SW480 (cell line): ENCODE measurements around the gene SHC3.

Experiments used
- DNase-seq: peaks from one replicate; pipeline ENCODE4 v3.0.0-alpha.2; 2016; ENCODE audit warnings: low spot score

SHC3 gene

DNA sequence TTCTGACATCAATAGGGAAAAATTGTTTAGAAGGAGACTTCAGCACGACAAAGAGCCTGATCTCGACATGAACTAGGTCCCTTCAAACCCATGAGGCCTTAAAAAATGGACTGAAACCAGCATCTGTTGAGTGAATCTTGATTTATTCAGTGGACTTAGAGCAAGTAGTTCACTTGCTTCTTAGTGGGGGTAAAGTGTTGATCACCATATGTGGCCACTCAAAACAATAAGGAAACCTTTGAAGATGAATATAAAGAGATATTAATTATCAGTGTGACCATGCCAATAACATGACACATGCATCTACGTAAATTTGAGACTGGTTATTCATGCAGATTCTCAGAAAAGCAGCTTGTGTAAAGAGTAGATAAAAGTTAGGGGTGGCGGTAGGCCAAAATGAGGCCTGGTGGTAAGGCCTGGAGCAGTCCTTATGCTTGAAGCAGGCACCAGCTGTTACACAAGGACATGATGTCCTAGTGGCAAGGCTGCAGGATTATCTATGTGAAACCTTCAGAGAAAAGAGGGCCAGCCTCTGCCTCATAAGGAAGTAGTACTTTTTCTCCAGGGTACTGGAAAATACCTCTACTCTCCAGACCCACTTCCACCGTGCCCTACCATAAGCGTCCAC lies 126.0 kb downstream of the SHC3 start:
- no peak for DNase-seq

DNA sequence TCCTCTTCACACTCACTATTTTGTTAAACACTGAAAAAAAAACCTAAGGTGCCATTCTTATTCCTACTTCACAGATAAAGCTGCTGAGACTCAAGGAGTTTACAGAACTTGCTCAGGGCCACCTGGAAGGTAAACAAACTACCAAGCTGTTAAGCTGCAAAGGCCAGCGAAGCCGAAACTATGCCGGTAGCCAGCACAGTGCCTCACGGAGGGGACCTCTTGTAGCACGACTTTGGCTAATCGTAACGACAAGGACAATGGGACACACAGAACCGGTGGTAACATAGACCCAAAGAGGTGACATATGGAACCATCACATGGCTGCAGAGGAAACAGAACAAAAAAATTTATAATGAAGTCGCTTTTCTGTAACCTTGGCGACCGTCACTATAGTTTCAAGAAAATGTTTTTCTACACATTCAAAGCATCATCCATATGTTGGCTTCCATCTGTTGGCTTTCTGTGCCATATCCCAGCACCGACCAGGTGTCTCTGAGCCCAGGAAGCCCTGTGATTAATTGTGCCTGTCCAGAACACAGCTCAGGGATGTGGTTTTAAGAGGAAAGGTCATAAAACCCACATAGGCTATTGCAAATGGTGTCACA lies 127.1 kb downstream of the SHC3 start:
- no peak for DNase-seq

DNA sequence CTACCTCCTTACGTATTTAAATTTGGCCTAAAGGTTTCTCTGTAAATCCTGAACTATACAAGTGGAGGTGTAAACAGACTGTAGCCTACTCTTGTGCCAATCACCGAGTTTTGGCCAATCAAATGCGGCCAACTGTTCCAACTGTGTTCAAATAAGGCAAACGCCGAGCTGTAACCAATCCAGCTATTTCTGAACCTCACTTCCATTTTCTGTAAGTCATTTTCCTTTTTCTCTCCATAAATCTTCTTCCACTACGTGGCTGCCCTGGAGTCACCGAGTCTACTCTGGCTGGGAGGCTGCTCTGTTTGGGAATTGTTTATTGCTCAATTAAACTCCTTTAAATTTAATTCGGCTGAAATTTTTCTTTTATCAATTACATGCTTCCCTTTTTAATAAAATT lies 129.0 kb downstream of the SHC3 start:
- no peak for DNase-seq

DNA sequence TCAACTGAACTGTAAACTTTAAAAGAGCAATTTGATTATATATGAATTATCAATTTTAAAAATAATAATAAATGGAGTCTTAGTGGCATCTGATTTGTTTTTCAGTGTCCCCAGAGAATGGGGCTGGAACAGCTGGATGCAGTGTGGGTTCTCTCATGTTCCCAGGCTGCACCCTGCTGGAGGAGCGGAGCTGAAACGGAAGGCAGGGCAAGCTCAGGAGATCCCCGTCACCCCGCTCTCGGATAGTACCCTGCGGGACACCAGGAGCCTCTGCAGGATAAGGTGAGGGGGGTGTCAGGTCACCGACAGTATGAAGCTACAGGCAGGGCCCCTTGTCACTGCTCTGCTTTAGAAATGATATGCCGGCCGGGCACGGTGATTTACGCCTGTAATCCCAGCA lies 130.0 kb downstream of the SHC3 start:
- DNase-seq, result no peak

DNA sequence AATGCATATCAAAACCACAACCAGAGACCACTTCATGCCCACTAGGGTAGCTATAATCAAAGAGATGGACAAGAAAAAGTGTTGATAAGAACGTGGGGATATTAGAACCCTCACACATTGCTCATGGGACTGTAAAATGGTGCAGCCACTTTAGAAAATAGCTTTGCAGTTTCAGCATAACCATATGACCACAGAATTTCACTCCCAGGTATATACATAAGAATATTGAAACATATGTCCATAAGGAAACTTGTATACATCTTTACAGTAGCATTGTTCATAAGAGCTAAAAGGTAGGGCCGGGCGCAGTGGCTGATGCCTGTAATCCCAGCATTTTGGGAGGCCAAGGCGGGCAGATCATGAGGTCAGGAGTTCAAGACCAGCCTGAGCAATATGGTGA lies 131.0 kb downstream of the SHC3 start:
- no peak for DNase-seq

DNA sequence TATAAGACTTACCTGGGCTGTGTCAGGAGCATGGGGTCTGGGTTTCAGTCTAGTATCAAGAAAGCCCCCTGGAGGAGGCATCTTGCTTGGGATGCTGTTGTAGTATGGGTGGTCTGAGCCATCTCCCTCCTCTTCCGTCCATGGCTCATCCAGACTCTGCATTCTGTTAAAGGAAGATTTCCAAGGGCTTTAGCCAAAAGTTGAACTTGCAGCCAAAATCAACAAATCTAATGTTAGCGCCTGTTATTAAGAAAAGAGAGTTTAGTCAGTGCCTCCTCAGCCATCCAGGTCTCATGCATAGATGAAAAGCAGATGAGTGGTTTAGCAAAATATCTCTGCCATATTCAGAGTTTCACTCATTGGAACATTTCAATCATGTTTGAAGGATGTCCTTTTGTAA lies 131.8 kb downstream of the SHC3 start:
- DNase-seq, result no peak

DNA sequence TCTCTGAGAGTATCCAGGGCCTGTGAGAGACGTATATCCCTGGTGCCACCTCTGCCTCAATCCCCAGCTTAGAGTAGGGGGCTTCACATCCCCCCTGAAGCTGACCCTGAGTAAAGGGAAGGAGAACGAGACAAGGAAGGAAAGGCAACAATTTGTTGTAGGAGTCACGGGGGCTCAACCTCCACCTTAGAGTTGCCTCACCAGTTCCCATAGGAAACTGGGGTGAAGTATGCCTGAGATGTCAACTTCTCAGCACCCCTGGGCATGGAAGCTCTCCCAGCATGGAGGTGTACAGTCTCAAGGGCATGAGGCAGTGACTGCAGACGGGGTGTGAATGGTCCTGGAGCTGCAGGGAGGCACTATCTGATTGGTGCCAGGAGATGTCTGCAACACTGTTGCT lies 133.7 kb downstream of the SHC3 start:
- DNase-seq, result no peak

DNA sequence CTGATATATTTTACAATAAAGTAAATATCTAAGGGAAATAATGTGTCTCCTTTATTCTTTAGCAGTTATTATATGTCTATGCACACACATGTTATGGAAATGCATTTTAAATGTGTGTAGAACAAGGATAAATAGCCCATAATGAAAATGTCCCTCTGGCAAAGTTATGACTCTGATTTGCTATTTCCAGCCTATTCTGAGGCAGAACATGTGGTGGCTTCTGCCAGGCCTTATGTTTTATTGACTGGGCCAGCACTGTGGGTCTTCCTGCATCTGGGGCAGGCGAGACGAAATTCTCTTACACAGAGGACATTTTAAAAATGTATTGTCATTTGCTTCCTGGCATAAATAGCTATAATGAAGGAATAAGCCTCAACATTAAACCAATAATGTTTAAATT lies 134.5 kb downstream of the SHC3 start:
- DNase-seq, result no peak

DNA sequence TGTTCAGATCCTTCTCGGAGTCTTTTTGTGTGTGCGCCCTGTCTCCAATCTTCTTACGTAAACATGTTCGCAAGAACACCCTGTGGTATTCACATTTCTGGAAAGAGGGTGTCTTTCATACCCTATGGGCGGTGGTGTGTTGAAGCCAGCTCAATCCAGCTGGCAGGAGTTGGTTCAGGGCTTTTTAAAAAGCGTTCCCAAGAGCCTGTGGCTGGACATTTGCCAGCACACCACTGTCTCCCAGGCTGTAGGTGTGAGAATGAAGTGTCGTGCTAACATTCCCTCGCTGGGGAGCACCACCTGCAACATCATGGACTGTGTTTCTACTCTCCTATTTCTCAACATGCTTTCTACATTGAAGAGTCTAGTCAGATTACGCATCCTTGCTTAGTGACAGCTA lies 135.6 kb downstream of the SHC3 start:
- no peak for DNase-seq

DNA sequence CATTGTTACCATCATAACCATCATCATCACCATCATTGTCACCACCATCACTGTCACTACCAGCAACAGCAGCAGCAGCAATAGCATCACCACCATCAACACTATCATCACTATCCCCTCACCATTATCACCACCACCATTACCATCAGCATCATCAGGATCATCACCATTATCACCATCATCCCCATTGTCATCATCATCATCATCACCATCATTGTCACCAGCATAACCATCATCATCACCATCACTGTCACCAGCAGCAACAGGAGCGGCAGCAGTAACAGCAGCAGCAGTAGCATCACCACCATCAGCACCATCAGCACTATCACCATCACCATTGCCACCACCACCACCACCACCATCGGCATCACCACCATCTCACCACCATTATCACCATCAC lies 139.0 kb downstream of the SHC3 start:
- DNase-seq, result no peak

DNA sequence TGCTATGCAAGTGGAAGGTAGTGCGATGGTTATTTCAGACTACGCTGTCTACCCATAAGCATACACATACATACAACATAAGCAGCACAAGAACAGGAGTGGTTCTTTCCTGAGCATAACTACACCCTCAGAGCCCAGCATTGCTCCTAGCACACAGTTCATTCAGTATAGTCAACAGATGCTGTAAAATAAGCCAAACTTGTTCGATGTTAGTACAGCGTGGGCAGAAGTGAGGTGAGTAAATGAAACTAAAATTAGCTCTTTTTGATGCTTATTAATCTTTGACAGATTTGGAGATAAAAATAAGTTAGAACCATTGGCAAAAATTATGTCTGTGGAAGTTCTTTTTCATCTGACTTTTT lies 139.5 kb downstream of the SHC3 start:
- DNase-seq, result no peak

DNA sequence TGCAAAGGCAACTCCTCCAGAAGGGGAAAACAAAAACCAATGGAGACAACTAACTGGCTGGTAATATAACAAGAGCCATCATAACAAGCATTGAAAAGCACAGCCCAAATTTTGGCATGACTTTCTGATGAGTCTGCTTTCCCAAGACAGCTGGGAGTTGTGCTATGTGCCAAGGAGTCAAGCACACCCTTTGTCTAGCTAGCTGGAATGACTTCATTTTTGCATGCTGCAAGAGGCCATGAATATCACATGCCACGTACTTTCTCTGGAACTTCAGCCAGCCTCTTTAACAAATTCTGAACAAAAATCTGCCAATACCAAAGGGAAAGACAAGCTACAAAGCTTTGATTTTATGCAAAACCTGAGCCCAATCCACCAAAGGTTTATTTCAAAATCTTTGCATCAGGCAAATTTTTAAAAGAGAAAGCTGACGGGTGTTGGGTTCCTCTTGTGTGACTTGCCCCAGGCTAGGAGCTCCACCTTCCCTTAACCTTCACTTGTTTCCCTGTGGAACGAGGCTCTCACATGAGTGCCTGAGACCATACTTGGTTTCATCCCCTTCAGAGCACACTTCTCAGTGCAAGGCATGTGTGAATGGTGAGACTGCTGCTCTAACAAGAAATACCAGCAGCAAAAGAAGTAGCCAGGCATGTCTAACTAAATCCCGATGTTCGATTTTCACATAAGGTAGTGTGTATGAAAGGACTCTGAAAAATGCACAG lies 140.1 kb downstream of the SHC3 start:
- no peak for DNase-seq

DNA sequence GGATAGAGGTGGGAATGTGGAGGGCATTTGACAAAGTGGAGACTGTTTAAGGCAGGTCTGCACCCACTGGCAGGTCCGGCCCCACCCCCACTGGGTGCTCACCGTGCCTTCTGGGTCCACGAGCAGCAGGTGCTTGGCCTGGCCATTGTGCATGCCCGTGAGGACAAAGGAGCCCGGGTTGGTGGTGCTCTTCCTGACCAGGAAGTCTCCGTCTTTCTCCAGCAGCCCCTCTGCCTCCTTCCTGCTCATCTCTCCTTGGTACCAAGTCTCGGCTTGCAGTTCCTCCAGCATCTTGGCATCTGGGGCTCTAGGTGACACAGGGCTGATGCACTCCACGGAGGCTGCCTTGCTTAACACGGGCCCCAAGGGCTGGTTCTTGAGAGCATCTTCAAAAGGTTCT lies 140.7 kb downstream of the SHC3 start:
- no peak for DNase-seq

DNA sequence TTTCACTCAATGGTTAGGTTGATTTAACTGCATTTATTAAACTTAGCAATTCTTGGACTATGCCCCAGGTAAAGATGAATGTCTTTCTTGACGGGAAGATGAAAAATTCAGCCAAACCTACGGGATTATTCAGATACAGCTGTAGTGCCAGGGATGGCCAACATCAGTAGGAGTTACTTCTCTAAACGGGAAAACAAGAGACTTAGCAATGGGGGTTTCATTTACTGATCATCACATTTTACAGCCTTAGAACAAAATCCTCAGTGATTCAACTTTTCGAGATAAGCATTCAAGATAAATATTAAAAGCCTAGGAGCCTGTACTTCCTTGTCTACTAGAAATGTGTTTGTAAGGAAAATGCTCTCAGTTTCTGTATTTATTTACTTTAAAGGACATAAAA lies 141.3 kb downstream of the SHC3 start:
- no peak for DNase-seq

DNA sequence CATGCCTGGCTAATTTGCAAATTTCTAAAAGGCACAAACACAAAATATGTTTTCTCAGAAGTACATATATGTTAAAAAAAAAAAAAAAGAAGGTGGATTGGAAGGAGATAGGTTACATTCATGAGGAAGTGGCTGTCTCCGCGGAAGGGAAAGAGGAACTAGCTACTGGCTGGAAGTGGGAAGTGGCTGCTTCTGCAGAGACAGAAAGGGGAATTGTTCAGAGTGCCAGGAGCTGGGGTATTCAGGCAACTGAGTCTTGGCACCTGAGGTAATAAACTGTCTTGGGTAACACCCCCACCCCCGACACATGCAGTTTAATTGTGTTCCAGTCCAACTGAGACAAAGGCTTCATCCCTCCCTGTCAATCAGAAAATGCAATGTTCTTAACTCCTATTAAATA lies 141.7 kb downstream of the SHC3 start:
- DNase-seq, result no peak

DNA sequence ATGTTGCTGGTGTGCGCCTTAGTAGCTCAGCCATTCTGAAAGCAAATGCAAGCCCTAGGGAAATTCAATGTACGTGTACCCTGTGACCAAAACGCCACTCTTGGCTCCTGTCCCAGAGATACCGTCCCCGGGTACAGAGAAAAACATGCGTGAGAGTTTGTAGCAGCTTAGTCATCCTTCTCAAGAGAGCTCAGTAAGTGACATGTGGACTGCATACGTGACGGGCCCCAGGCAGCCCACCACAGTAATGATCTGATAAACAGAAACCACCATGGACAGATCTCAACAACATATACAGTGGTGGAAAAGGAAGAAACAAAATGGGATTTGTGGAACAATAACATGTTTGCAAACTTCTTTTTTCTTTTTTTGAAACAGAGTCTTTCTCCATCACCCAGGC lies 142.2 kb downstream of the SHC3 start:
- DNase-seq, result no peak

DNA sequence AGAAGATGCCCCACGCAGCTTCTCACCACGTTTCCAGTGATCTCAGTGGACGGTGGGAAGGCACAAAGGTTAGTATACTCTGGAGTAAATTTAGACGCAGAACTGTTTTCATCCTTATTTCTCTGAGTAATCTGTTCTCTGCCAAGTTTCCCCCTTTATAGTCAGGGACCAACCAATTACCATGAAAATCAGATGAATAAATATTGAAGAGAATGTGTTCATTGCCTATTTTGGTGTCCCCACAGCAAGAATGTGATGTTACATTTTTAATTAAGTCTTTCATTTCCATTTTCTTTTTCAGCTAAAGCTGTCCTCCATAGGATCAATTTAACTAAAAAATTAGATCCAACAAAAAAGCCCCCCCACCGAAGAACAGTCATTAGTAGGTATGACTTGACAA lies 146.0 kb downstream of the SHC3 start:
- DNase-seq, result no peak

DNA sequence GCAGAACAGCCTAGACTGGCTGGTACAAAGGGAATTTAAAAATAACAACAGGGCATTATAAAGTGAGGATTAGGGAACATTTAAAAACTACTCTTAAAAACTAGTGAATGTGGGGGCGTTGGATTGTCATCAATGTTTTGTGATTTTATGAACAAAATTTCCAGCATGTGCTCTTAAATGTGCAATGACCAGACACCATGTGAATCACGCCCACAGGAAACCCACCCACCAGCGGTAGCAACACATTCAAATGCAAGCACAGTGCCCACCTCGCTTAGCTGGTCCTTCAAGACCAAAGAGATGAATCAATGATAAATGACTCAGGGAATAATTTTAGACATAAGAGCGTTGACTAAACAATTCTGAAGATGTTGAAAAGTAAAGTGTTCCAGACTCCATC lies 146.4 kb downstream of the SHC3 start:
- no peak for DNase-seq

DNA sequence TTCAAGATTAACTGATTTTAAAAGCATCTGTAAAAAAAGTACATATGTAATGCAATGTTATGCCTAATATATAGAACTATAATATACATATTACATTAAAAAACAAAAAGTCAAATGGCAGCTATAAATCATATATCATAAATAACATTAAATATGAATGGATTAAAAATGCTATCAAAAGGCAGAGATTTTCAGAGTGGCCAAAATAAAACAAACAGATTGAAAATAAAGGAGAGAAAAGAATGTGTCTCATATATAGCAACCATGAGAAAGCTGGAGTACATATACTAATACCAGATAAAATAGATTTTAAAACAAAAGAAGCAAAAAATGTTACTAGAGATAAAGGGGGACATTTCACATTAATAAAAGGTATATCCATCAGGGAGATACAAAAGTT lies 148.8 kb downstream of the SHC3 start:
- DNase-seq, result no peak

DNA sequence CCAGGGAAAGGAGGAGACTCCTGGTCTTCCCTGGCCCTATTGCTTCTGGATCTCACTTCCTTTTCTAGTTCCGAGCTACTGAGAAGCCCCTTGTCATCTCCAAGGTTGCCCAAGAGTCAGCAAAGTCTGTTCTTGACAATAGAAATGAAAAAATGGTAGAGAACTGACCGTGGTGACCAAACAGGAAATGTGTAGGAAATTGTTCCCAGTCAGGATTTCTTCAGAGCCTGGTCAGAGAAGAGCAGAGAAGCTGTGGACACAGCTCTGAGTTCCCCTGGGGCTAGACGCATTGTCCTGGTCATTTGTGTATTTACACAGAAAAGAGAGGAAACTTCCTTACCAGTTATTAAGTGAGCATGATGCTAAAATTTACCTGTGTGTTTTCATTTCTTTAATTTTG lies 151.7 kb downstream of the SHC3 start:
- no peak for DNase-seq

DNA sequence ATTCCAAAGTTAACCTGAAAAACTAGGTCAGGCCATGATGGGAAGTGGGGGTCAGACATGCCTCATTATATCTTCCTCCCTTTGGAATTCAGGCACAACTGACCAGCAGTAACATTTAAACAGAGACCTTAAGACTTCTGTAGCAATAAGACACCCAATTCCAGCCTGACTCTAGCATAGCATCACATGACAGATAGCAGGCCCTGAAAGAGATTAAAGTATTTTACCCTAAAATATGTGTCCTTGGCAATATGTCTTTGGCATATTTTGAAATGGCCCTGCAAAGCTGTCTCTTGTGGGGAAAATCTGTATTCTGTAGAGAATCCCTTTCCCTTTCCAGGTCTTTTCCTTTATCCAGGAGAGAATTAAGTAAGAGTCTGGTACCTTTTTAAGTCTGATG lies 153.1 kb downstream of the SHC3 start:
- DNase-seq, result no peak

DNA sequence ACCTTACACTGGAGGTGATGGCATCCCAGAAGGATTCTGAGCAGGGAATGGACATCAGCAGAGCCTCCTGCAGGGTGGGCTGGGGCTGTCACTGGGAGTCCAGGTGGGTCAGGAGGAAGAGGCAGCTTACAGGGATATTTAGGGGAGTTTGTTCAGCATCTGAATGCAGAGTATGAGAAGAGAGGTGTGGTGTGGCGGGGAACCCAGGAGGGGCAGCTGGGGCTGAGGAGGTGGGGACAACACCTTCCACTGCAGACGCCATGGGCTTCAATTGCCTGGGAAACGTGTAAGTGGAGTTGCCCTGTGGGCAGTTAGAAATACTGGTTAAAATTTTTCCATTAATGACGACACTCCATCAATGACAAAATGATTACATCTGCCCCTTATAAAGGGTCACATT lies 153.9 kb downstream of the SHC3 start:
- DNase-seq, result no peak

DNA sequence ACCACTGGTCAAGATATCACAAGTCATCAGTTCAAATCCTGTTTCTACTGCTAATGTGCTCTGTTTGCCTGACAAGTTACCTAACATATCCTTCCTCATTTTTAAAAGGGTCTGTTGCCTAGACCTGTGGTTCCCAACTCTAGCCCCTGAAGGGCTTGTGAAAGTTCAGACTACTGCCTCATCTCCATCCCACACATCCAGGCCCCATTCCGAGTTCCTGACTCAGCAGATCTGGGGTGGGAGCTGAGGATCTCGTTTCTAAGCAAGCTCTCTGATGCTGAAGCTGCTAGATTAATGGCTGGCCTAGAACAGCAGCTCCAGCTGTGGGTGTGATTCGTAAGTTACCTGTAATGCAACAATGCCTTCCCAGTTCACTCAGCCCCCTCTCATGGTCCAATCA lies 154.9 kb downstream of the SHC3 start:
- no peak for DNase-seq

DNA sequence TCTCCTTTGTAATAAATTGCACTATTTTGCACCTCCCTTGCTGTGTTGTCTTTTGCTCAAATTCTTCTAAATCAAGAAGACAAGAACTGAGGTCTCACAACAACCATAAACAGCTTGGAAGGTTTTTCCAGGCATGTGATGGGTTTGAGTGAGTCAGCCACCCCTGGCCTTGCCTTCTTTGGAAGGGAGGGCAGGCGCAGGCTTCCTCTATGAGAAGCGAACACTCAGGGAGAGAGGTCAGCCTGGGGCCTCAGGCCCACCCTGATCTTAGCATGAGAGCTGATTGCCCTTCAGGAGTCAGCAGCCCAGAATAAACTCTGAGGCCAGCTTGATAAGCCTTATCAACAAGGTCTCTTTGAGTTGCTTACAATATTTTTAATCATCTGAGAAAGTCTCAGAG lies 155.7 kb downstream of the SHC3 start:
- no peak for DNase-seq
